ENCODE data around the gene LGALS9. TPM values are rescaled to one million over a fixed set of nuclear protein-coding genes. Genes with fewer than 3 reads are reported as not detected.
"Not testable (repeated sequence)": the region's sequence is repeated elsewhere in the genome, so short reads cannot be mapped to it uniquely, and the experiment has no call there.

The LGALS9 gene
- total and polyA plus RNA-seq, 7 donors: 17.8 to 476 (median 33.2) TPM

DNA sequence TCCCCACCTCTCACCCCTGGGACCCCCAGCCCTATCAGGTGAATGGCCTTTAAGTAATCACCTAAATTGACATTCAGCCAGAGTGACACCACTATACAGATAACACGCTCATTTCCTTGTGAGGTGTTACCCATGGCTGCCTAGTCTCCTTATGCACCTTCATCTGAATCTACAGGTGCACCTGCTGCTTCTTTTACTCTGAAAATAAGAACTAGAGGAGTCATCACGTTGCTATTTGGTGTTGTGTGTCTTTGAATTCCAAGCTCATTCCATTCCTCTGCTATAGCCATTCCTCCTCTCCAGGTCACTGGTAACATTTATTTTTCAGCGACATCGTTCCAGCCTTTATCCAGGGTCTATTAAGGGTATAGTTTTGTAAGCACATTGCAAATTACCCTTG lies 9.8 kb downstream of the LGALS9 start:
- Histone ChIP-seq H3K9me3 (no peaks in the 10 kb centered on the region), H3K27me3 (no peaks in the 10 kb centered on the region), H3K36me3 (peaks cover 0 to 3% (median 0%) of the 10 kb centered on the region in 4 donors), H3K27ac (no peak overlapping the region), H3K4me1 (no peaks in the 10 kb centered on the region), H3K4me3 (no peak overlapping the region)
- no peak for DNase-seq
- intact Hi-C loops (cut with DNase I): no loop called here
- TF ChIP-seq POLR2AphosphoS5 (IDR thresholded peaks at IDR 0.05): no peak
- no peak for TF ChIP-seq CTCF (IDR thresholded peaks at IDR 0.05)
- TF ChIP-seq EP300 (IDR thresholded peaks at IDR 0.05): no peak
- TF ChIP-seq POLR2A (IDR thresholded peaks at IDR 0.05): no peak
- WGBS, 2 donors: 64 to 82% methylated on average over 4 of the region's 4 CpGs

DNA sequence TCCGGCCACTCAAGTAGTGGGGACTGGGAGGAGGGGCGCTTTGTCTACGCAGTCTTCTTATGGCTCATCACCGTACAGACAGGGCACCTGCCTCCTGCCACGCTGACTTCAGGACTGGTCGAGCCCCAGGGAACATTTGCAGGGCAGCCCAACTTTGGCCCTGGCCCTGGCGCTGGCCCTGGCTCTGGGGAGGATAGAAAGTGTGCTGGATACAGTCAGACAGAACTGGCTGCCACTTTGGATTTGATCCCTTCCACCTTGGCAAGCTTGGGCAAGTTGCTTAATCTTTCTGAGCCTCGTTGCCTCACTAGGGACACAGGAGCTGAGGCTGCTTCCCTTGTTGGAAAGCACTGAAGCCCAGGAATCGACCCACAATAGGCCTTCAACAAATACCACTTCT lies 13.6 kb downstream of the LGALS9 start:
- H3K4me3 ChIP-seq: no peak overlapping the region
- TF ChIP-seq POLR2AphosphoS5 (IDR thresholded peaks at IDR 0.05): no peak
- TF ChIP-seq POLR2A (IDR thresholded peaks at IDR 0.05): no peak
- no peak for TF ChIP-seq CTCF (IDR thresholded peaks at IDR 0.05)
- H3K36me3 ChIP-seq: peaks cover 0 to 3% (median 0%) of the 10 kb centered on the region in 4 donors
- peaks cover 0 to 6% (median 0%) of the 10 kb centered on the region in 4 donors for H3K4me1 ChIP-seq
- H3K27me3 ChIP-seq: no peaks in the 10 kb centered on the region
- H3K9me3 ChIP-seq: no peaks in the 10 kb centered on the region
- WGBS, 2 donors: 68 to 89% methylated on average over 9 of the region's 9 CpGs
- H3K27ac ChIP-seq: no peak overlapping the region
- DNase-seq: no peak
- intact Hi-C loops (cut with DNase I): no loop called here

GRCh38 chr17:27645621-27646020 lies 14.6 kb downstream of the LGALS9 start:
- H3K27ac ChIP-seq; H3K27me3 ChIP-seq; intact Hi-C loops (cut with DNase I); DNase-seq; H3K4me3 ChIP-seq; H3K9me3 ChIP-seq; H3K4me1 ChIP-seq; H3K36me3 ChIP-seq: not testable (repeated sequence)
- WGBS, 2 donors: 74 to 80% methylated on average over 3 of the region's 10 CpGs

DNA sequence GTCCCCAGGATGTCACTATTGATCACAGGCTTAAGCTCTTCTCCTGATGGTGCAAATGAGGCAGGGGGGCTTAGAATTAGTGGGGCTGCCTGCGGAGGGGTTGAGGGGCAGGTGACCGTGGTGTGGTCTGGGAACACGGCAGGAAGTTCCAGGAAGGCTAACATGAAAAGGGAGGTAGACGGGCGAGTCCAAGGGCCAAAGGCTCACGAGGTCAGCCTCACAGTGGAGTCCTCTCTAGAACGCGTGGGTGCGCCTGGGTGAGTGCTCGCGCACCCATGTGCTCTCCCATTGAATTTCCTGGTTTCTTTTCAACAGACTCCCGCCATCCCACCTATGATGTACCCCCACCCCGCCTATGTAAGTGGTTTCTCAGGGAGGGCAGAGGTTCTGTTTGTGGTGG lies 15.2 kb downstream of the LGALS9 start:
- intact Hi-C loops (cut with DNase I): no loop called here
- Histone ChIP-seq H3K4me3 (no peak overlapping the region), H3K27ac (no peak overlapping the region), H3K9me3 (no peaks in the 10 kb centered on the region), H3K27me3 (no peaks in the 10 kb centered on the region), H3K4me1 (peaks cover 0 to 6% (median 0%) of the 10 kb centered on the region in 4 donors), H3K36me3 (peaks cover 0 to 3% (median 0%) of the 10 kb centered on the region in 4 donors)
- no peak for DNase-seq
- WGBS, 2 donors: 73 to 93% methylated on average over 13 of the region's 13 CpGs
- TF ChIP-seq EP300 (IDR thresholded peaks at IDR 0.05) (no peak), CTCF (IDR thresholded peaks at IDR 0.05) (no peak), POLR2A (IDR thresholded peaks at IDR 0.05) (no peak), POLR2AphosphoS5 (IDR thresholded peaks at IDR 0.05) (no peak)

- Histone ChIP-seq H3K4me1 (peaks cover 0 to 6% (median 0%) of the 10 kb centered on the region in 4 donors), H3K36me3 (no peaks in the 10 kb centered on the region), H3K4me3 (no peak overlapping the region), H3K27ac (no peak overlapping the region), H3K9me3 (no peaks in the 10 kb centered on the region), H3K27me3 (no peaks in the 10 kb centered on the region)
- no peak for DNase-seq
- WGBS, 2 donors: 18 to 66% methylated on average over 9 of the region's 9 CpGs
- intact Hi-C loops (cut with DNase I): no loop called here
- TF ChIP-seq CTCF (IDR thresholded peaks at IDR 0.05) (no peak), POLR2AphosphoS5 (IDR thresholded peaks at IDR 0.05) (no peak), POLR2A (IDR thresholded peaks at IDR 0.05) (no peak), EP300 (IDR thresholded peaks at IDR 0.05) (no peak)
Observed at GRCh38 chr17:27647765-27648164, 16.8 kb downstream of the LGALS9 start.

GRCh38 chr17:27649111-27649571 lies 18.2 kb downstream of the LGALS9 start:
- WGBS, 2 donors: 49 to 75% methylated on average over 5 of the region's 5 CpGs
- not testable (repeated sequence) for H3K27ac ChIP-seq, H3K4me3 ChIP-seq

More at GRCh38 chr17:27649111-27649571, 18.2 kb downstream of the LGALS9 start:
- H3K27me3 ChIP-seq; H3K4me1 ChIP-seq; H3K36me3 ChIP-seq; H3K9me3 ChIP-seq; intact Hi-C loops (cut with DNase I): not testable (repeated sequence)
- peak; percentile 54 for DNase-seq
